H1 (cell line): ENCODE results near the gene ADPRHL1. TPM values are rescaled to one million over a fixed set of nuclear protein-coding genes. Genes with fewer than 3 reads are reported as not detected.

Source experiments
- CBX5 ChIP-seq: fragments of 300-800, 300-1000 bp; sonication (generic); IDR thresholded peaks from 2 replicates; pipeline ENCODE4 v1.7.1; 2016; ENCODE audit warnings: antibody characterized with exemption, low read length, low read depth
- CHD7 ChIP-seq: fragments of 300-600 bp; sonication (generic); IDR thresholded peaks from 2 replicates; pipeline ENCODE4 v1.7.1; 2012; ENCODE audit warnings: low read length, moderate library complexity, mild to moderate bottlenecking, inconsistent platforms; ENCODE audit not compliant: insufficient replicate concordance
- E2F6 ChIP-seq: IDR thresholded peaks from 2 replicates; pipeline ENCODE4 v1.6.1; 2012; ENCODE audit warnings: inconsistent platforms
- MAX ChIP-seq: IDR thresholded peaks from 2 replicates; pipeline ENCODE4 v1.6.1; 2012; ENCODE audit warnings: inconsistent platforms
- PHF8 ChIP-seq: fragments of 200-600 bp; sonication (generic); conservative IDR thresholded peaks from 2 replicates; pipeline ENCODE4 v1.7.1; 2012; ENCODE audit warnings: low read depth, mild to moderate bottlenecking, inconsistent platforms, low read length, moderate library complexity
- RNF2 ChIP-seq: fragments of 200-900, 300-1000 bp; sonication (generic); IDR thresholded peaks from 2 replicates; pipeline ENCODE4 v1.7.1; 2016; ENCODE audit warnings: borderline replicate concordance, low read depth, mild to moderate bottlenecking, antibody characterized with exemption, low read length; ENCODE audit not compliant: poor library complexity, severe bottlenecking; ENCODE audit errors: missing control alignments
- SP2 ChIP-seq: IDR thresholded peaks from 2 replicates; pipeline ENCODE4 v1.6.1; 2012; ENCODE audit warnings: mild to moderate bottlenecking, low read length, inconsistent platforms
- TAF1 ChIP-seq: IDR thresholded peaks from 2 replicates; pipeline ENCODE4 v1.6.1; 2011; ENCODE audit warnings: mild to moderate bottlenecking, low read depth, low read length
- polyA plus RNA-seq, 7 experiments: library from polyadenylated mRNA; depleted of rRNA in 3 of 7; stranded (reverse) in 5 of 7; unstranded in 2 of 7; fragments of >200 nt in 5 of 7; fragments of 200-250 nt in 2 of 7; gene quantifications; 1 replicate in 5 of 7; 2 replicates in 1 of 7; 4 replicates in 1 of 7; pipeline versions ENCODE4 v1.2.1 to v1.2.3, GENCODE V29; 2011 to 2013; ENCODE audit warnings: missing spikeins in 2 of 7, mixed read lengths in 2 of 7
- total RNA-seq: library from RNA; stranded (reverse); fragmentation: NEBNext Ultra II Directional; extraction: Animal tissue kit (Norgen Biotek cat#: 25700); gene quantifications from 2 replicates; pipeline ENCODE4 v1.2.1, GENCODE V29; 2021

The ADPRHL1 gene
- total and polyA plus RNA-seq, 2 of the 8 experiments (the other 6 are each of a cell fraction or from before 2014, with no cell fraction given) = 0.74 to 1.7 TPM

GRCh38 chr13:113393563-113394338 is 59.5 kb downstream of the ADPRHL1 start (continued):
- TF ChIP-seq RNF2 (no peak), CHD7 (no peak), CBX5 (no peak), E2F6 (peak; percentile 61), SP2 (no peak), MAX (peak; percentile 61; the same call in 1 of the 2 replicates), PHF8 (no peak; the same call in 1 of the 2 replicates), TAF1 (peak; percentile 59)
